DMS 273 (cell line): ENCODE measurements around the gene ZDHHC19.
"Not testable (repeated sequence)": the region's sequence is repeated elsewhere in the genome, so short reads cannot be mapped to it uniquely, and the experiment has no call there.

ENCODE experiments used
- DNase-seq: peaks from one replicate; lab custom pipeline; 2025; ENCODE audit not compliant: unreplicated experiment; lab: John Stamatoyannopoulos, UW

ZDHHC19 gene

GRCh38 chr3:196205442-196206205, 5.6 kb downstream of the ZDHHC19 start:
- DNase-seq: not testable (repeated sequence)

GRCh38 chr3:196203846-196204245, 7.4 kb downstream of the ZDHHC19 start:
- DNase-seq: no peak

DNA sequence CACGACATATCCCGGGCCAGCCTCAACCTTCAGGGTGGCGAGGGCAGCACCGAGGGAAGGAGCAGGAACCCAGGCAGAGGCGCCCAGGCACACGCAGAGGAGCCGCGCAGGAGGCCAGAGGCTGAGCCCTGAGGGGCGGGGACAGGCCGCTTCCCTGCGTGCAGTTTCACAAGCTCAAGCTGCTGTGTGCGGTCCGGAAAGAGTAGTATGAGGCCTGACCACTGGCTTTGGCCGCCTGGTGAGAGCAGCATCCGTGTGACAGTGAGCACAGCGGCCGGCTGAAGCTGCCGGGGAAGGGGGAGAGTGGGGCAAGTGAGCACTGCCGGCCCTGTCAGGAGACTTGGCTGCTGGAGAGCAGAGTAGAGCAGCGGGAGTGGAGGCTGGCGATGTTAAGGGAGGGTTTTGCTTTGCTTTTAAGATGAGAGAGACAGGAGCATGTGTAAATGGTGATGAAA, 8.7 kb downstream of the ZDHHC19 start:
- no peak for DNase-seq

DNA sequence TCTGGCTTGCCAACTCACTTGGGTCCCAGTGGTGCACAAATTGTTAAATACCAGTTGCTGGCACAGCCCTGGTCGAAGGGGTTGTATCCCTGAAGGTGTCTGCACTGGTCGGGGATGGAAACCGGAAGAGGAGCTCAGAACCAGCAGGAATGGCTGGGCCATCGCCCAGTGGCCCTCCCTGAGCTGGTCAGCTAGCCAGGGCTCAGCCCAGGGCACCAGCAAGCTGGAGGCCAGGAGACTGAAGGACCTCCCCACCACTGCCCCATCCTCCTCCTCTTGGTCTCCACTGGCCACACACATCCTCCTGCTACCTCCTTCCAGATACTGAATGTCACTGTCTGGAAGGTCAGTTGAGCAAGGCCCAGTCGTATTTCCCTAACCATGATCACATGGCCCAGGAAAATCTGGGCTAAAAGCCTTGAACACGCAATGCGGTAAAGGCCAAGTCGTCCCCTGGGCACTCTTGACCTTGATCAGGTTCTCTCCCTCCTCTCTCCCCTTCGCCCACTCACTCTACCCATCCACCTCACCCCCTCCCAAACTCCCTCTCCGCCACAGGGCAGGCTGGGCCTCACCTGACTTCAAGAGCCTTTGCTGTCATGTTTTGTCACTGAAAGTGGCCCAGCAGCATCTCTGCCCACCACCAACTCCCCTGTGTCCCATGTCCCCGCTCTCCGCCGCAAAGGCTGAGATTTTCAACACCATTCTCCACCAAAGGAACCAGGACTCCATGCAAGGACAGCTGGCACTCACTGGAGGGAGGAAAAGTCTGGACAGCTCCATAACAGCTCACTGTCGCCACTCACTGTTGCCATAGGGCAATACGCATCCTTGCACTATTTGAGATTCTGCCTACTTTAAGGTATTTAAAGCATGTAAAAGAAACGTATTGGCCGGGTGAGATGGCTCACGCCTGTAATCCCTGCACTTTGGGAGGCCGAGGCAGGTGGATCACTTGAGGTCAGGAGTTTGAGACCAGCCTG, 12.1 kb downstream of the ZDHHC19 start:
- peak; percentile 61 for DNase-seq

DNA sequence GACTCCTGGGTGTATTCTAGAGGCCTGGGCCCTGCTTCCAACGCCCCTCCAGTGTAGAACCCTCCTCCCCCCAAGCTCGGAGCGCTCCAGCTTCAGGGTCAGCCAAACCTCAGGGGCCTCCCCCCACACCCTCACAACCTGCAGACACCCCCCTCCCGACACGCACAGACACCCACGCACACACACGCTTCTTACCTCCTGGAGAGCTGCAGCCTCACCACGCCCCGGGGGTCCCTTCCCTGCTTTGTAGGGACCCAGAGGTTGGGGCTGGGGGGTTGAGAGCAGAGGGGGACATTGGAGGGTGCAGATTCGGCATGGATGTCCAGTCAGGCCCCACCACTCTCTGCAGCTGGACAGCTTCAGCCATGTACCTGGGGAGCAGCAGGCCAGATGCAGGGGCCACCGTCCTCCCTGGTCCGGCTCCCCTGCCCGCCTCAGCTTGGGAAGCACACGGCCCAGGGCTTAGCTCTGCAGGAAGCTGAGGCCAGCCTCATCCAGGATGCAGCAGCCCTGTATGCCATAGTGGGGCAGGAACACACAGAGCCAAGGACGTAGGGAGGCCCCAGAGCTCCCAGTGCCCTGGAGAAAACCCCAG, 13.0 kb downstream of the ZDHHC19 start:
- no peak for DNase-seq

GRCh38 chr3:196197524-196197923, 13.7 kb downstream of the ZDHHC19 start:
- DNase-seq: no peak

DNA sequence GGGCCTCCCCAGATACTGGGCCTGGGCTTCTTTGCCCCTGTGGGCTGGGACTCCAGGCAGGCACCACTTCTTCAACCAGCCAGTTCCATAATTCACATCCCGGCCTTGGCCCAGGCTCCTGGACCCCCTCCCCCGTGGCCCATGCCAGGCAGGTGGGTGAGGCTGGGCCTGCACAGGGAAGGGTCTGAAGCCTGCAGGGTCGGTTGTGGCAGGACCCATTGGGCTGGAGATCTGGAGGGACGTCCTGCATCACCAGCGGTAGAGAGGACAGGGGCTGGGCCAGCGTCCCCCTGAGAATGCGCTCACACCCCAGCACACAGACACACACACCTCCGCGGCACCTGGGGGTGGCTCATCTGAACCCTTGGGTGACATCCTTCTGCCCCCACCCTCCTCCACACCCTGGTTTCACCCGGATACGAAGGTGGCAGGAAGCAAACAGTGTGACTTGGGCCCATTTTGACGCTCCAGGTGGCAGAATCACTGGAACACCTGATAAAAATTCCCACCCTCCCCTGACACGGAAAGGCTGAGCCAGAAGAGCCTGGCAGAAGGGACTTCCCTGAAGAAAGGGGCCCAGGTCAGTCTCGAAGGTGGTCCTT, 15.4 kb downstream of the ZDHHC19 start:
- no peak for DNase-seq

GRCh38 chr3:196194542-196194915, 16.7 kb downstream of the ZDHHC19 start:
- DNase-seq: no peak

DNA sequence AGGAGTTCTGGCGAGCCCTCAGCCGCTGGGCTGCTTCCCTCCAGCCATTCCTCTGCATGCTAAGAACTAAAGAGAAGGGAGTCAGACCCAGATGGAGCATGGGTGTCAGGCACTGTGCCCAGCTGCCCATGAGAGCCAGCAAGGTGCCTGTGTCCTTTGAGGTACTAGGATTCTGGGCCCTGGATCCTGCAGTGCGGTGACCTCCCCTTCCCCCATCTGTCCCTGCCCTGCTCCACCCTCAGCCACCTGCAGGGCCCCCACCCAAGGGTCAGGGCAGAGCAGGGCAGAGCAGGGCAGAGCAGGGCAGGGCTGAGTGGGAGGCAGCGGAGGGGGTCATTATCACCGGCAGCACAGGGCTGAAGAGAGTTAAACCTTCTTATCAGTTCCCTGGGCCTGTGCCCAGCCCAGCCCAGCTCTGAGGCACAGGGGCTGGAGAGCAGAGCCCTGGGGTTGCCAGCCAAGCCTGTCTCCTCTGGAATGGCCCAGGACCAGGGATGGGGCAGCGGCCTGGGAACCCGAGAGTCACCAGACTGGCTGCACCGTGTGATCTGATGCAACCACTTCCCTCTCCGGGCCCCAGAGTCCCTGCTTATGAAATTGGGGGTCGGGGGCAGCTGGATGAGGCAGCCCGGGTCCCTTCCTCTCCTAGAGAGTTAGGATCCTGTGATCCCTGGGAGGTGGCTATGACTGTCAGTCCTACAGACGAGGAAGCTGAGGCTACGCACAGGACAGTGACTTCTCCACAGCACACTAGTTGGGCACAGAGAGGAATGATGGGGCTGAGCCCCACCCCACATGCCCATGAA, 17.3 kb downstream of the ZDHHC19 start:
- DNase-seq: peak; percentile 43

GRCh38 chr3:196193133-196193735, 18.0 kb downstream of the ZDHHC19 start:
- peak; percentile 35 for DNase-seq

- DNase-seq: no peak
Observed at GRCh38 chr3:196192524-196193051, 18.6 kb downstream of the ZDHHC19 start.

DNA sequence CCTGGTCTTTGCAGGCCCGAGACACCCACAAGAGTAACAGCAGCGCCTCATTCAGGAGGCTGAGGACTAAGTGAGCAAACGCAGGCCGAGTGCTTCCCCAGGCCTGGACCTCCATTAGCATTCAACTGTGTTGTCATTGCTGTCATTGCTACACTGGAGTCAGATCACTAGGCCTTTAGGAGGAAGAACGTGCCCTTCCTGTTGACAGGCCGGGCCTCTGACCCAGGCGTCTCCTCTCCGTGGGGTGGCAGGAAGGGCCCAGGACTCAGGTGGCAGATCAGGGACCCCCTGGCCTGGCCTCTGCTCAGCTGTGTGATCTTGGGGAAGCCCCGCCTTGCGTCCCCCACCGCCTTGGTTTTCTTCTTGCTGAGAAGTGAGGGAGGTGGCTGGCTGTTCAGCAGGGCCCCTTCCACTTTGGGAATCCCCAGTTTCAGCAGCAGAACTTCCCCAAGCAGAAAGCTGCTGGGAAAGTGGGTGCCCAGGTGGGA, 19.1 kb downstream of the ZDHHC19 start:
- no peak for DNase-seq

DNA sequence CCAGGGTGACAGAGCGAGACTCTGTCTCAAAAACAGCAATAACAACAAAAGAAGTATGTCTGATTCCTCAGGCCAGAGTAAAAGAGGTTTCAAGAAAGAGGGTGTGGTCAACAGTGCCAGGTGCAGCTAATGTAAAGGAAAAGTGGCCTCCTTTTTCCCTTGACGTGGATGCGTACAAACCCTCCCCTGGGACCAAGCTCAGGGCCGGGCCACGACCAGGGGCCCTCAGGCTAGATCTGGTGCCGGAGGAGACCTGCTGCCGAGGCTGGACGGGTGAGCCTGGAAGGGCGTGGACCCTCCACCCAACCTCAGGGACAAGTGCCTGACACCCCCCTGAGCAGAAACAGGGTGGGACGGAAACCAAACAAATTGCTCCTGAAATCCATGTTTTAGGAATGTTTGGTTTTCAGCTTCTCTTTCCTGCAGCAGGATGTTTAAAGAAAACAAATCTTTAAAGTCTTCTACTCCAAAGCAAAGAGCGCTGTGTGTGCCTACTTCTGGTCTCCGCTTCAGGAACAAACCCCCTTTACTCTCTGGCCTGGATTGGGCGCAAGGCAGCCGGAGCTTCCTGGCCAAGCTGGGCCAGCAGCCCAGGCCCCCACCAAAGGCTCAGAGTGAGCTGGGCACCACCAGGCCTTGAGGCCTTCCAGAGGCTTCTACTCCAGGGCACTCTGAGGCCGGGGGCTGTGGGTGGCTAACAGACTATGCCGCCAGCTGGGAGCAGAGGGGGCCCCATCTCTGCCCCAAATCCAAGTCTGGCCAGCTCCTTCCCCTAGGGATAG, 21.4 kb downstream of the ZDHHC19 start:
- no peak for DNase-seq

GRCh38 chr3:196186651-196187573, 24.3 kb downstream of the ZDHHC19 start:
- DNase-seq: peak; percentile 58

DNA sequence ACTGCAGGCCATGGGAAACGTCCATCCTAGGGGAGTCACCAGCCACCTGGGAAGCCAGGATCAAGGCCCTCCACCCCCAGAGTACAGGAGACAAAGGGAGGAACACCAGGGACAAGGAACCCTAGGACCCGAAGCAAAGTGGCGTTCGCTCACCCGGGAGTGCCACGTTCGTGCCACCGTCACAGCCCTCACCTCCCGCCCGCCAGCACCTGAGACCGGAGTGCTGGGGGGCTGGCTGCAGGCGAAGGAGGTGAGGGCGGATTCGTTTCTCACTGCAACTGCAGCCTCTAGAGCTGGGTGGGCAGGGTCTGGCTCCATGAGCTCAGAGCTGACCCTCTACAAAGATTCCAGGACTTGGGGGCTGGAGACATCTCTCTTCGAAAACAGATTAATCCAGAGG, 26.3 kb downstream of the ZDHHC19 start:
- DNase-seq: no peak

DNA sequence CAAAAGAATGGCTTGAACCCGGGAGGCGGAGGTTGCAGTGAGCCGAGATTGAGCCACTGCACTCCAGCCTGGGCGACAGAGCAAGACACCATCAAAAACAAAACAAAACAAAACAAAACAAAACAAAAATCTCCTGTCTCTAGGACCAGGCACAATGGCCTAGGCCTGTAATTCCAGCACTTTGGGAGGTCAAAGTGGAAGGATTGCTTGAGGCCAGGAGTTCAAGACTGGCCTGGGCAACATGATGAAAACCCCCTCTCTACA, 27.1 kb downstream of the ZDHHC19 start:
- not testable (repeated sequence) for DNase-seq

DNA sequence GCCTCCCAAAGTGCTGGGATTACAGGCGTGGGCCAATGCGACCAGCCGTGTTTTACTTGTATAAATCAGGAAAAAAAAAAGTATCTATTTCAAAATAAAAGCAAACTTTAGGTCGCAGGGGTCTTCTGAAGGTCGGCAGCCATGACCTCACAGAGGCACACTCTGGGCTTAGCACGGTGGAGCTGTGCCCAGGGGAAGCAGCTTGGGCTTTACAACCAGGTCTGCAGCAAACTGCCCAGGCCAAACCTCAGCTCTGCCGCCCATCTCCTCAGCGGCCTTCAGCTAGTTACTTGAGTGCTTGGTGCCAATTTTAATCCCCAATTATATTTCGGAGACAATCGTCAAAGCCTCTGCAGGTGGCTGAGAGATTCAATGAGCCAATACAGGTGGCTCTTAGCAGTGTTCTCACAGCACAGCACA, 30.1 kb downstream of the ZDHHC19 start:
- DNase-seq: no peak

- DNase-seq: no peak
Observed at GRCh38 chr3:196180346-196180745, 30.9 kb downstream of the ZDHHC19 start.
